Adrenal gland (tissue), 5 donors: Measurements from ENCODE around the gene HCN4.

Experiments
- POLR2A ChIP-seq, 2 donors: fragments of 450-650 bp; IDR thresholded peaks; one replicate each; pipeline ENCODE4 v1.6.1; 2017; ENCODE audit warnings: antibody characterized with exemption in 2 of 2, mild to moderate bottlenecking in 2 of 2, moderate library complexity in 1 of 2
- TF ChIP-seq, protein P1 (sequence below), 6 experiments: fragments of 450-650 bp in 4 of 6; fragments of 200-600 bp in 2 of 6; sonication (generic) in 1 of 6; IDR thresholded peaks; 1 replicate in 5 of 6; 2 replicates in 1 of 6; pipeline versions ENCODE4 v1.5.1 to v1.8.0; 2016 to 2021; ENCODE audit warnings: antibody characterized with exemption in 6 of 6, mild to moderate bottlenecking in 2 of 6, moderate library complexity in 1 of 6
- donor health status: DM: no; HTN: no; CAD: no.

GRCh38 chr15:73353734-73354133 lies 15.0 kb downstream of the HCN4 start:
- TF ChIP-seq, protein P1, sequence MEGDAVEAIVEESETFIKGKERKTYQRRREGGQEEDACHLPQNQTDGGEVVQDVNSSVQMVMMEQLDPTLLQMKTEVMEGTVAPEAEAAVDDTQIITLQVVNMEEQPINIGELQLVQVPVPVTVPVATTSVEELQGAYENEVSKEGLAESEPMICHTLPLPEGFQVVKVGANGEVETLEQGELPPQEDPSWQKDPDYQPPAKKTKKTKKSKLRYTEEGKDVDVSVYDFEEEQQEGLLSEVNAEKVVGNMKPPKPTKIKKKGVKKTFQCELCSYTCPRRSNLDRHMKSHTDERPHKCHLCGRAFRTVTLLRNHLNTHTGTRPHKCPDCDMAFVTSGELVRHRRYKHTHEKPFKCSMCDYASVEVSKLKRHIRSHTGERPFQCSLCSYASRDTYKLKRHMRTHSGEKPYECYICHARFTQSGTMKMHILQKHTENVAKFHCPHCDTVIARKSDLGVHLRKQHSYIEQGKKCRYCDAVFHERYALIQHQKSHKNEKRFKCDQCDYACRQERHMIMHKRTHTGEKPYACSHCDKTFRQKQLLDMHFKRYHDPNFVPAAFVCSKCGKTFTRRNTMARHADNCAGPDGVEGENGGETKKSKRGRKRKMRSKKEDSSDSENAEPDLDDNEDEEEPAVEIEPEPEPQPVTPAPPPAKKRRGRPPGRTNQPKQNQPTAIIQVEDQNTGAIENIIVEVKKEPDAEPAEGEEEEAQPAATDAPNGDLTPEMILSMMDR (IDR thresholded peaks at IDR 0.05): no peak
- TF ChIP-seq POLR2A (IDR thresholded peaks at IDR 0.05): no peak
